Endothelial cell (in vitro differentiated cells): ENCODE results near the gene TRIO. TPM values are rescaled to one million over a fixed set of nuclear protein-coding genes. Genes with fewer than 3 reads are reported as not detected.

Experiments used
- DNase-seq: peaks from one replicate; pipeline ENCODE4 v3.0.0; 2021; ENCODE audit warnings: low spot score
- H3K27ac Mint-ChIP-seq: one replicate; pipeline ENCODE4 v1.8.0; 2021; ENCODE audit warnings: mixed read lengths, inconsistent platforms; ENCODE audit not compliant: unreplicated experiment
- H3K27me3 Mint-ChIP-seq: one replicate; pipeline ENCODE4 v1.8.0; 2021; ENCODE audit warnings: mild to moderate bottlenecking, moderate library complexity, mixed read lengths, inconsistent platforms; ENCODE audit not compliant: unreplicated experiment
- H3K36me3 Mint-ChIP-seq: one replicate; pipeline ENCODE4 v1.8.0; 2021; ENCODE audit warnings: mild to moderate bottlenecking, low read depth, mixed read lengths, inconsistent platforms; ENCODE audit not compliant: unreplicated experiment
- H3K4me1 Mint-ChIP-seq: one replicate; pipeline ENCODE4 v1.8.0; 2021; ENCODE audit warnings: mild to moderate bottlenecking, mixed read lengths, inconsistent platforms; ENCODE audit not compliant: unreplicated experiment
- H3K4me3 Mint-ChIP-seq: one replicate; pipeline ENCODE4 v1.8.0; 2021; ENCODE audit warnings: mild to moderate bottlenecking, mixed read lengths, inconsistent platforms; ENCODE audit not compliant: unreplicated experiment
- H3K9me3 Mint-ChIP-seq: one replicate; pipeline ENCODE4 v1.8.0; 2021; ENCODE audit warnings: mixed read lengths, inconsistent platforms; ENCODE audit not compliant: unreplicated experiment
- total RNA-seq: library from RNA; stranded (reverse); fragmentation: NEBNext Ultra II Directional; extraction: Animal tissue kit (Norgen Biotek cat#: 25700); gene quantifications from one replicate; pipeline ENCODE4 v1.2.1, GENCODE V29; 2021; ENCODE audit not compliant: unreplicated experiment
- TF ChIP-seq, protein P1 (sequence below): fragments of 200-600 bp; sonication (generic); IDR thresholded peaks from one replicate; pipeline ENCODE4 v1.5.0; 2021; ENCODE audit warnings: antibody characterized with exemption; ENCODE audit not compliant: unreplicated experiment

Gene TRIO
- total RNA-seq, 1 donor from 2014 or later, result 229 TPM

DNA sequence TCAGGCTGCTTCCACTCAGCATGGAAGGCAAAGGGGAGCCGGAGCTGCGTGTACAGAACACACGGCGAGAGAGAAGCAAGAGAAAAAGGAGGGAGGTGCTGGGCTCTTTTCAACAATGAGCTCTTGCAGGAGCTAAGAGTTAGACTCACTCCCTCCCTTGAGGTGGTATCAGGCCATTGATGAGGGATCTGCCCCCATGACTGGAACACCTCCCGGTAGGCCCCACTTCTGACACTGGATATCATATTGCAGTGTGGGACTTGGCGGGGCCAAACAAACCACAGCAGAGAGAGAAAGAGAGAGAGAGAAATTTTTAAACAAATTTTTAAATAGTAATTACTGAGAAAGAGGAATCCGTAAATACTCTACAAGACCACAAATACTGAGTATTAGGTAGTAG is 182.2 kb downstream of the TRIO start:
- no peaks in the 10 kb centered on the region for H3K9me3 Mint-ChIP-seq
- peak overlapping the region; percentile 91 for H3K27ac Mint-ChIP-seq
- H3K4me1 Mint-ChIP-seq, result peaks cover 45% of the 10 kb centered on the region
- peaks cover 59% of the 10 kb centered on the region for H3K36me3 Mint-ChIP-seq
- H3K4me3 Mint-ChIP-seq, result peak overlapping the region; percentile 72
- no peak for DNase-seq
- TF ChIP-seq, protein P1, sequence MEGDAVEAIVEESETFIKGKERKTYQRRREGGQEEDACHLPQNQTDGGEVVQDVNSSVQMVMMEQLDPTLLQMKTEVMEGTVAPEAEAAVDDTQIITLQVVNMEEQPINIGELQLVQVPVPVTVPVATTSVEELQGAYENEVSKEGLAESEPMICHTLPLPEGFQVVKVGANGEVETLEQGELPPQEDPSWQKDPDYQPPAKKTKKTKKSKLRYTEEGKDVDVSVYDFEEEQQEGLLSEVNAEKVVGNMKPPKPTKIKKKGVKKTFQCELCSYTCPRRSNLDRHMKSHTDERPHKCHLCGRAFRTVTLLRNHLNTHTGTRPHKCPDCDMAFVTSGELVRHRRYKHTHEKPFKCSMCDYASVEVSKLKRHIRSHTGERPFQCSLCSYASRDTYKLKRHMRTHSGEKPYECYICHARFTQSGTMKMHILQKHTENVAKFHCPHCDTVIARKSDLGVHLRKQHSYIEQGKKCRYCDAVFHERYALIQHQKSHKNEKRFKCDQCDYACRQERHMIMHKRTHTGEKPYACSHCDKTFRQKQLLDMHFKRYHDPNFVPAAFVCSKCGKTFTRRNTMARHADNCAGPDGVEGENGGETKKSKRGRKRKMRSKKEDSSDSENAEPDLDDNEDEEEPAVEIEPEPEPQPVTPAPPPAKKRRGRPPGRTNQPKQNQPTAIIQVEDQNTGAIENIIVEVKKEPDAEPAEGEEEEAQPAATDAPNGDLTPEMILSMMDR, result no peak
- peaks cover 7% of the 10 kb centered on the region for H3K27me3 Mint-ChIP-seq

DNA sequence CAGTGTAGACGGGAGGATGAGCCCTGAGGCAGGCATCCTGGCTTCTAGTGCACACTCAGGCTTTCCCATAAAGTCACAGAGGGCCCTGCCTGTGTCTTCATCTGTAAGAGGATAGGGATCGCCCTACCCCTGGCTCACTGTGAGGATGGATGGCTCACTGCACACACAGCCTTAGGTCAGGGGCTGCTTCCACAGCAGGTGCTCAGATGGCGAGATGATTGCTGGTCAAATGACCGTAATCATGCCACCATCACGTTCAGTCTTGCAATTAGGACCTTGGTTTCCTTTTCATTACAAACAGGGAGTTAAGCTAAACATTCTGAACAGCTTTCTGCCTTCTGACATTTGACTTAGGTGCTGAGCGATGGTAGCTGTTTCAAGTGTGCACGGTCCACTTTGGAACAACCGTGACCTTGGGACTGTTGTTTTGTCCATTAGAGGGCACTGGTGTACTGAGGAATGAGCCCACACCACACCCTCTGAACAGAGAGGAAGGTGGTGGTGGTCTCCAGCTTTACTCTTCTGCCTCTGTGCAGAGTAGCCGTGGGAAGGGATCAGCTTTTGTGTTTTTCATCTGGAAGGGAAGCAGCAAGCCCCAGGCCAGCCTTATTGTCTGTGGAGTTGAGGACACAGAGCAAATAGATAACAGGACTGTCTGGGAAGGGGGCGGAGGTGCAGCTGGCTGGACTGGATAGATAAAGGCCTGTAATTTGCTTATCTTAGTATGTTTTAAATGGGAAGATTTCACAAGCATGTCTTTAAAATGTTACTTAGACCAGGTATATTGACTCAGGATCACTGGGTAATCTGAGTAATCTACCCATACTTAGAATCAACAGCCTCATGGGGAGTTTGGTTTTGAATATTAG is 183.1 kb downstream of the TRIO start:
- Mint-ChIP-seq H3K27me3 (peaks cover 7% of the 10 kb centered on the region), H3K27ac (peak overlapping the region; percentile 50), H3K36me3 (peaks cover 54% of the 10 kb centered on the region), H3K9me3 (no peaks in the 10 kb centered on the region), H3K4me3 (no peak overlapping the region), H3K4me1 (peaks cover 47% of the 10 kb centered on the region)
- peak; percentile 10 for DNase-seq
- TF ChIP-seq, protein P1, result no peak

DNA sequence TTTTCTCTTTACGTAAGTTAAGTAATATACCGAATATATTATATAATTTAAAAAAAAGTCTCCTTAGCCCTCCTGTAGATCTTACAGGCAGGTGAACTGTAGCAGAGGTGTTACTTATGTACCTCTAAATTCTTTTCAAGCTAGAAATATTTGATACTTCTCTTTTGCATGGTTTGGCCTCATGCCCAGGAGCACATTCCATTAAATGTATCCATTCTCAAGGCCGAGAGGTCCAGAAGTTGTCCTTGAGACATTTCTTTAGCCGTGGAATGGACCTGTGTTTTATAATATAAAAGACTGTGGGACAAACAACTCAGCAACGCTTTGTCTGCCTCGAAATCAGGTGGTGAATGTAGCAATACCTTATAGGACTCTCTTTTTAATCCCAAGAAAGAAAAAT is 184.5 kb downstream of the TRIO start:
- Mint-ChIP-seq H3K36me3 (peaks cover 44% of the 10 kb centered on the region), H3K27me3 (peaks cover 6% of the 10 kb centered on the region), H3K4me1 (peaks cover 49% of the 10 kb centered on the region), H3K4me3 (no peak overlapping the region), H3K9me3 (no peaks in the 10 kb centered on the region), H3K27ac (no peak overlapping the region)
- DNase-seq, result no peak
- TF ChIP-seq, protein P1, result no peak

DNA sequence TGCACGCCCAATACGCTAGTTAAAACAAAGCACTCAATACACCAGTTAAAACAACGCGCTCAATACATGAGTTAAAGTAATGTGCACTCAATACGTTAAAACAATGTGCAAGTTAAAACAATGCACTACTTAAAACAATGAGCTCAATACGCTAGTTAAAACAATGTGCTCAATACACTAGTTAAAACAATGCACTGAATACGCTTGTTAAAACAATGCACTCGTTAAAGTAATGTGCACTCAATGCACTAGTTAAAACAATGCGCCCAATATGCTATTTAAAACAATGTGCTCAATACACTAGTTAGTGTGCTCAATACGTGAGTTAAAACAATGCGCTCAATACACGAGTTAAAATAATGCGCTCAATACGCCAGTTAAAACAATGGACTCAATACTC is 185.0 kb downstream of the TRIO start:
- H3K9me3 Mint-ChIP-seq, result no peaks in the 10 kb centered on the region
- no peak for DNase-seq
- H3K27me3 Mint-ChIP-seq, result peaks cover 4% of the 10 kb centered on the region
- TF ChIP-seq, protein P1, result no peak
- peaks cover 50% of the 10 kb centered on the region for H3K4me1 Mint-ChIP-seq
- H3K36me3 Mint-ChIP-seq, result peaks cover 43% of the 10 kb centered on the region
- no peak overlapping the region for H3K27ac Mint-ChIP-seq
- H3K4me3 Mint-ChIP-seq, result no peak overlapping the region

DNA sequence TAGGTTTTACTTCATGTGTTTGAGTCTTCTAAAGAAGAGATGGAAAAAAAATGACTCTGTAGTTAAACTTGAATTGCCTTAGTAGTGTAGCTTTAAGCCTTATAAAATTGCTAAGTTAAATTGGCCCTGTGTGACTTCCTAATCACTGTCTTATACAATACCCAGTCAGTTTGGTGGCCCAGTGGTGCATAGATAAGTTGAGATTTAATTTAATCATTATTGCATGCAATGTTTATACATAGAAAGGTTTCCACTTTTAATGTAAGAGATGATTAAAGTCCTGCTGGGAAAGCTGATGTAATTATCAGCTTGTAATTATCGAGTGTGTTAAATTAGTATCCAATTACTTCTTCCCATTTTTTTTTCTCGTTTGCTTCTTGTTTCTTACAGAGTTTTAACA is 187.1 kb downstream of the TRIO start:
- Mint-ChIP-seq H3K27me3 (peaks cover 8% of the 10 kb centered on the region), H3K36me3 (peaks cover 37% of the 10 kb centered on the region), H3K4me3 (no peak overlapping the region), H3K27ac (no peak overlapping the region), H3K4me1 (peaks cover 51% of the 10 kb centered on the region), H3K9me3 (no peaks in the 10 kb centered on the region)
- TF ChIP-seq, protein P1, result no peak
- DNase-seq, result no peak
